GM21619 (cell line): ENCODE data around the gene ZRANB1.
A peak's percentile ranks its signal among the peaks of the same experiment; 100 is the strongest.
"Not testable (repeated sequence)": the region's sequence is repeated elsewhere in the genome, so short reads cannot be mapped to it uniquely, and the experiment has no call there.

Experiments used
- ATAC-seq: cut with Tn5 transposase; IDR thresholded peaks from one replicate; pipeline ENCODE4 v1.9.1; 2021; ENCODE audit not compliant: unreplicated experiment

Gene ZRANB1

GRCh38 chr10:124962421-124962820, 20.5 kb downstream of the ZRANB1 start:
- no peak for ATAC-seq

DNA sequence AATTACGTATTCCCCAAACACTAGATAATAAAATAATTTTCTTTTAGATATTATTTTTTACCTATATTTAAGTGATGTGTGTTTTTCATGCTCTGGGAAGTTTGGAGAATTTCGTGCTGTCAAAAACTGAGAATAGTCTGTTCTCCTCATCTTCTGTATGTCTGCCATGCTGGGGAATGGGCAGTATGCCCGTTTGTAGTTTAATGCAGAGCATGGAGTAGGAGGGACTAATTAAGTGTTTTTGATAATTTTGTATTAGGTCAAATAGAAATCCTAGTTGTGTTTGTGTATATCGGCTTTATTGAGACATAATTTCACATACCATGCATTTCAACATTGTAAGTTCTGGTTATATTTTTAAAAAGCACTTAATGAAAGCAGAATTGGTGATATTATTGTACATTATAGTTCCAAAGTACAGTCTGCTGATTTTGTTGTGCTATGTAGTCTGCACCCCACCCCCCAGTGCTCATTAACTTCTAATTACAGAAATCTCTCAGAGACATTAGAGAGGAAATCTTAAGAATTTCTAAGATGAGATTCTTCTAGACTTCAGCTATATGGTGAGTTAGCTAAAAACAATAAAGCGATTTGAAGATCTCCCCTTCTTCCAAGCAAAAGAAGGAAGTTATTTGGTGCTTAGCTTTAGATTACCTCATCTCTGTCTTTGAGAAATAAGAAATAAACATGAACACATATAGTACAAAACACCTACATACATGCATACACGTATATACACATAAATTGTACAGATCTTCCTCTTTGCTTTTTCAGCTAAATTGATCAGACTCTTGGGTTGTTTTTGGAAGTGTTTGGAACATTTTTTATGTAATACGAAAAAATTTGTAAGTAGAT, 22.2 kb downstream of the ZRANB1 start:
- ATAC-seq: no peak

- ATAC-seq: no peak
Measured at GRCh38 chr10:124966008-124966407, 24.1 kb downstream of the ZRANB1 start.

DNA sequence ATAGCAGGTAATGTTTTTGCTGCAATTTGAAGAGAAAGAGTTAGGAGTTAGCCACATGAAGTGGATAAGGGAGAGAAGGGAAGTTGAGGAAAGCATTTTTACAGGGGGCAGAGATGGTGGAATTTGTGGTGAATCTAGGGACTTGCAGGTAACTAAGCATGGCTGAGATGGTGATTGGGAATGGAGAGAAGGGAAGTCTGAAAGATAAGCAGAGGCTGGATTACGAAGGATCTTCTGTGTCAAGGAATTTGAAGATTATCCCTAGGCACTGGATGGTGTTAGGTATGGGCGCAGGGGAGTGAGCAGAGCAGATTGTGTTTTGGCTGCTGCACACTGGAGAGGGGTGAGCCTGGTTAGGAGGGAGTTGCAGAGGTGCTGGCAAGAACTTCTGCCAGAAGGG, 25.3 kb downstream of the ZRANB1 start:
- no peak for ATAC-seq

GRCh38 chr10:124971276-124971675, 29.4 kb downstream of the ZRANB1 start:
- ATAC-seq: peak; percentile 43

DNA sequence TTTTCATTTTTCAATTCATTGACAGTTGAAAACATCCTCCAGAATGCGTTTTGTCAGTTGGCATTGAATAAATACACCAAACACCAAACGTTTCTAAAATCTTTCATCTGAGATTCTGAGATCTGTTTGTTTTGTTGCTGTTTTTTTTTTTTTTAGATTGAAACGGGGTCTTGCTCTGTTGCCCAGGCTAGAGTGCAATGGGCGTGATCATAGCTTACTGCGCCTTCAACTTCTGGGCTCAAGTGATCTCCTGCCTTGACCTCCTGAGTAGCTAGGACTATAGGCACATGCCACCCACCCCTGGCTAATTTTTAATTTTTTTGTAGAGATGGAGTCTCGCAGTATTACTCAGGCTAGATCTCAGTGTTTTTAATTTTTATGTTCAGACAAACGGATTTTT, 30.7 kb downstream of the ZRANB1 start:
- ATAC-seq: no peak

DNA sequence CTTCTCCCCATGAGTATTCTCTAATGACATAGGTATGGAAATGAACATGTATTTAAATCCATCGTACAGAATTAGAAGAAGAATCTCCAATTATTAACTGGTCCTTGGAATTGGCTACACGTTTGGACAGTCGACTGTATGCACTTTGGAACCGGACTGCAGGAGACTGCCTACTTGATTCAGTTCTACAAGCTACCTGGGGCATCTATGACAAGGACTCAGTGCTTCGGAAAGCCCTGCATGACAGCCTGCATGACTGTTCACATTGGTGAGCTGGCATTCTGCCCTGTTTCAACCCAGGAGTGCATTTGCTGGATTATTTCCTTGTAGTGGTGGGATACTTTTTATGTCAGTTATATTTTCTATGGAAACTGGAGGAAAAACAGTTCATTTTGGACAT, 32.2 kb downstream of the ZRANB1 start:
- no peak for ATAC-seq

DNA sequence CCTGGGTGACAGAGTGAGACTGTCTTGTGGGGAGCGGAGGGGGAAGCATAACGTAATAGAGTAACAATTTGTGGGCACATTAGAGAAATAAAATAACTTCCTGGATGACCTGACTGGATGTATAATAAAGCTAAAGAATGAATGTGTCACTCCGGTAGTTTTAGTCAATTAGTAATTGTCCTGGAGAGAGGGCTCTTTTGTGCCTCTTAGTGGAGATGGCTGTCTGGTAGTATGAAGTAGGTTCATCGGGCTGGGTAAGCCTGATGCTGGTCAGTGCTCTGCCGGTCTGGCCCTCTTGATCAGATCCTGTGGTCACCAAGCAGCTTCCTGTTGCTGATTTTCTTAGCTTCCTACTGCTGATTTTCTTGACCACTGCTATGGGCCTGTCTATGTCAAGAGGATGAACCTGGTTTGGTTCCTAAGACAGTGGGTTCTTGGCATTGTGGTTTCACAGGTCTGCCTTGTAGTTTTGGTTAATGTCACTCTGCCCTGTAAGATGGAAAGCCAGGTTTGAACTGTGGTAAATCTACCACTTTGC, 34.1 kb downstream of the ZRANB1 start:
- ATAC-seq: peak; percentile 74

DNA sequence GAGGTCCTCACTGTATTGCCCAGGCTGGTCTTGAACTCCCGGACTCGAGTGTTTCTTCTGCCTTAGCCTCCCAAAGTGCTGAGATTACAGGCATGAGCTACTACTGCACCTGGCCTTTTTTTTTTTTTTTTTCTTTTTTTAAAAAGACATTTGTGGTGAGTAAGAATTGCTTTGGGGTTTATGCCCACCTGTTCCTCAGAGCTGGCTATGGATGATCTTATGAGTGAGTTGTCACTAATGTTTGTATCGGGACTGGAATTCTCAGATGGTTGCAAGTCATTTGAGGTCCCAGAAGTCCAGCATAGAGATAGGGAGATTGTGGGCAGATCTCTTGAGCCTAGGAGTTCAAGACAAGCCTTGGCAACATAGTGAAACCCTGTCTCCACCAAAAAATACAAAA, 35.2 kb downstream of the ZRANB1 start:
- ATAC-seq: no peak

- no peak for ATAC-seq
Measured at GRCh38 chr10:124977648-124978375, 35.9 kb downstream of the ZRANB1 start.

GRCh38 chr10:124978376-124978725, 36.4 kb downstream of the ZRANB1 start:
- ATAC-seq: no peak

- no peak for ATAC-seq
Measured at GRCh38 chr10:124983321-124983720, 41.4 kb downstream of the ZRANB1 start.

DNA sequence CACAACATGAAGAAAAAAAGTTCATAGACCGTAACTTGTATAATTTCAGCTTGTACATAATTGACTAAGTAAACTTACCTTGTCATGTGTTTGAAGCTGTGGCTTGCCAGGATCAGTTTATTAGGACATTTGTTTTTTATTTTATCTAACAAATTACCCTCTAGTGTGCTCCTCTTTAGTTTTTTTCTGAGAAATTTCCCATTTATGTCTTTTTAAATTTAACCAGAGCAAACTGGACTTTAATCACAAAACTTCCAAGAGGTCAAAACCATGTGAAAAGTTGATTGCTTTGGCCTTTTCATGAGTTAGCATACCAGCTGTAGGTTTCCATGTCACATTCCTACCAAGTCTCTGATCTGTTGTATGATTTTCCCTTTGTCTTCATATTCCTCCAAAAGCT, 42.5 kb downstream of the ZRANB1 start:
- ATAC-seq: no peak

- no peak for ATAC-seq
Measured at GRCh38 chr10:124985162-124985561, 43.2 kb downstream of the ZRANB1 start.

DNA sequence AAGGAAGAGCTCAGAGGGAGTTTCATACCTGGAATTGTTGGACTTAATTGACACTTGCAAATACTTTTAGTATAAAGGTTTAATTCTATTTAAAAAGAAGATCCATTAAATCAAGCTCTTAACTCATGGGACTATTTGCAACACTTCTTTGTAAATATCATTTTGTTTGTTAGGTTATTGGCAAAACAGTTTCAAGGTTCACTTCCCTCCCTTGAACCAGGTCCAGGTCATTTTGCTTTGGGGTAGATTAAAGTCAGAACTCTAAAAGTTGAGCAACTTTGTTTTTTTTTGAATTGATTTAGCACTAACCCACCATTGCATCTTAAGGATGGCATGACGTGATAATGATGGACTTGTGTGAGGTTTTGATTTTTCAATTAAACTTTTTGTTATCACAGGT, 45.9 kb downstream of the ZRANB1 start:
- no peak for ATAC-seq

- not testable (repeated sequence) for ATAC-seq
Measured at GRCh38 chr10:124988753-124989152, 46.8 kb downstream of the ZRANB1 start.

GRCh38 chr10:124989526-124989925, 47.6 kb downstream of the ZRANB1 start:
- no peak for ATAC-seq

- no peak for ATAC-seq
Measured at GRCh38 chr10:124990671-124991625, 49.0 kb downstream of the ZRANB1 start.

GRCh38 chr10:124991835-124992234, 49.9 kb downstream of the ZRANB1 start:
- ATAC-seq: no peak

DNA sequence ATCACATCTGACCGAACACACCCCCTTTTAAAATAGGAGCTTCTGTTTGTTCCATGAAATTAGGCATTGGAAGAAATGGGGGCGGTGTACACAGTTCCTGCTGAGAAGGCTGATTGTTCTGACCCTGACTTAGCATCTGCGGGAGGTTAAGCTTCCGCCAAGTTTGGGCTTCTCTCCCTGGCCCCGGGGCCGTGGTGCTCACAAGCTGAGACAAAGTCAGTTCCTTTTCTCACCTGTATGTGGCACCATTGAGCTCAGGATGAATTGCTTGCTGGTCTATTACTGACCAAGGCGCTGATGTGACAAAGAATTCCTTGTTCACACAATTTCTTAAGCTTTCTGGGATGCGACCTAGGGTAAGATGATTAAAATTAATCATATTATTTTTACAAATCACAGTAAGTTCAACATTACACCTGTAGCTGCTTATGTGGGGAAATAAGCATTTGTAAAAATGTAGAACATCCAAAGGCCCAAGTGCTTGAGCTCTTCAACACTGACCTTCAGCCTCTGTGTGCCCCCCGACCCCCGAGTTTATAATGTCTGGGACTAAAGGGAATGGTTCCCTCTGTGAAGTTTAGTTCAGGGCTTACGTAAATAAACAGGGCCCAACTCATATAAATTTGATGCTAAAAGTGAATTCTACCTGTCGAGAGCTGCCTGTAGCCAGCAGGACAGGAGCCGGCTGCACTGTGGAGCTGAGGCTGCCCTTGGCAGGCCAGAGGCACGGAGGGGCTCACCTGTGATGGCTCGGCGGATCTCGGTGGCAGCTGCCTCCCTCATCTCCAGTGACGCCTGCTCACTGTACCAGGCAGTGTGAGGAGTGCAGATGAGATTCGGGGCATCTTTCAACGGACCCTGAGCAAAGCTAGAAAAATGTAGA, 50.8 kb downstream of the ZRANB1 start:
- ATAC-seq: peak; percentile 48
